A549 (cell line): ENCODE measurements around the gene ATG2A. TPM values are rescaled to one million over a fixed set of nuclear protein-coding genes. Genes with fewer than 3 reads are reported as not detected.

Experiments
- ATAC-seq, 2 experiments: fragments of 200-7000 bp in 1 of 2; fragments of >200 bp in 1 of 2; cut with Nextera tagmentation in 1 of 2; cut with Tn5 transposase in 1 of 2; 3 replicates each; pipeline versions ENCODE4 v1.8.0 to v1.9.1; 2018 to 2020; ENCODE audit warnings: mild to moderate bottlenecking in 1 of 2, moderate library complexity in 1 of 2
- CTCF ChIA-PET: fragments of 300-600 bp; sonication (Branson Sonifier 250); formaldehyde crosslinking; extraction: SDS; loops from one replicate; lab custom pipeline; 2021; ENCODE audit warnings: antibody characterized with exemption, inconsistent platforms; lab: Yijun Ruan, JAX
- POLR2A ChIA-PET: fragments of 350-600 bp; formaldehyde crosslinking; extraction: SDS; loops from one replicate; lab custom pipeline; 2021; ENCODE audit warnings: antibody characterized with exemption, inconsistent platforms; lab: Yijun Ruan, JAX
- DNase-seq, 2 experiments: peaks; one replicate each; pipeline versions ENCODE4 v3.0.0 to v3.0.0-alpha.2; 2011 to 2016; ENCODE audit warnings: low read depth in 1 of 2, low spot score in 1 of 2
- FAIRE-seq: peaks from 2 replicates; lab custom pipeline; 2011; peaks lifted over from hg19 to GRCh38; lab: Jason Lieb, UNC
- H3K27ac ChIP-seq, 2 experiments: fragments of >200 bp; sonication (Bioruptor Twin); formaldehyde crosslinking; 3 replicates each; pipeline ENCODE4 v1.5.1; 2016 to 2017
- H3K4me1 ChIP-seq: fragments of >200 bp; sonication (Bioruptor Twin); formaldehyde crosslinking; 3 replicates; pipeline ENCODE4 v1.6.1; 2016
- H3K4me2 ChIP-seq: fragments of >200 bp; sonication (Bioruptor Twin); formaldehyde crosslinking; 3 replicates; pipeline ENCODE4 v1.6.1; 2016
- H3K4me3 ChIP-seq: fragments of >200 bp; sonication (Bioruptor Twin); formaldehyde crosslinking; 3 replicates; pipeline ENCODE4 v1.5.1; 2016
- H3K9me3 ChIP-seq: fragments of >200 bp; sonication (Bioruptor Twin); formaldehyde crosslinking; 3 replicates; pipeline ENCODE4 v1.6.1; 2016
- BHLHE40 ChIP-seq: IDR thresholded peaks from 2 replicates; pipeline ENCODE4 v1.6.1; 2012; ENCODE audit warnings: low read depth, low read length, inconsistent platforms
- CHD2 ChIP-seq: fragments of 150-350 bp; IDR thresholded peaks from 2 replicates; pipeline ENCODE4 v1.6.1; 2014; ENCODE audit warnings: low read length; ENCODE audit not compliant: partially characterized antibody
- EHMT2 ChIP-seq: fragments of 200-600 bp; sonication (generic); IDR thresholded peaks from 2 replicates; pipeline ENCODE4 v1.6.1; 2016; ENCODE audit warnings: antibody characterized with exemption, low read depth, mild to moderate bottlenecking, moderate library complexity
- ESRRA ChIP-seq: fragments of 150-350 bp; IDR thresholded peaks from 2 replicates; pipeline ENCODE4 v1.6.1; 2014; ENCODE audit warnings: mild to moderate bottlenecking, low read length, borderline replicate concordance
- FOSB ChIP-seq: fragments of 250-450 bp; sonication (Bioruptor Pico); IDR thresholded peaks from 2 replicates; pipeline ENCODE4 v1.5.0; 2020; ENCODE audit warnings: mild to moderate bottlenecking, moderate library complexity
- FOSL2 ChIP-seq, 2 experiments: fragments of 450-650 bp in 1 of 2; fragments of >200 bp in 1 of 2; sonication (Bioruptor Twin) in 1 of 2; formaldehyde crosslinking; IDR thresholded peaks; 2 replicates each; pipeline versions ENCODE4 v1.5.0 to v1.6.1; 2016 to 2020; ENCODE audit warnings: mild to moderate bottlenecking in 1 of 2, moderate library complexity in 1 of 2
- GATA3 ChIP-seq: IDR thresholded peaks from 2 replicates; pipeline ENCODE4 v1.6.1; 2012; ENCODE audit warnings: borderline replicate concordance
- HES2 ChIP-seq: fragments of >200 bp; sonication (Bioruptor Twin); formaldehyde crosslinking; IDR thresholded peaks from 2 replicates; pipeline ENCODE4 v1.6.1; 2016
- HOXB5 ChIP-seq: fragments of 250-450 bp; sonication (Bioruptor Pico); IDR thresholded peaks from 2 replicates; pipeline ENCODE4 v1.5.0; 2020; ENCODE audit warnings: mild to moderate bottlenecking, moderate library complexity
- JUNB ChIP-seq: fragments of >200 bp; sonication (Bioruptor Twin); formaldehyde crosslinking; IDR thresholded peaks from 2 replicates; pipeline ENCODE4 v1.6.1; 2016
- MAX ChIP-seq: IDR thresholded peaks from 2 replicates; pipeline ENCODE4 v1.6.1; 2012
- MAZ ChIP-seq: fragments of 150-350 bp; IDR thresholded peaks from 2 replicates; pipeline ENCODE4 v1.6.1; 2014; ENCODE audit warnings: antibody characterized with exemption, low read depth, low read length, borderline replicate concordance
- NPAS2 ChIP-seq: fragments of 250-450 bp; sonication (Bioruptor Pico); IDR thresholded peaks from 2 replicates; pipeline ENCODE4 v1.8.0; 2022; ENCODE audit warnings: mild to moderate bottlenecking, moderate library complexity, borderline replicate concordance
- POLR2A ChIP-seq: IDR thresholded peaks from 2 replicates; pipeline ENCODE4 v1.6.1; 2012; ENCODE audit warnings: mild to moderate bottlenecking, low read length
- RARB ChIP-seq: fragments of 250-450 bp; sonication (Bioruptor Pico); IDR thresholded peaks from 2 replicates; pipeline ENCODE4 v1.8.0; 2021; ENCODE audit warnings: mild to moderate bottlenecking, moderate library complexity
- RFX5 ChIP-seq: fragments of 450-650 bp; IDR thresholded peaks from 2 replicates; pipeline ENCODE4 v1.7.1; 2014; ENCODE audit warnings: antibody characterized with exemption, mild to moderate bottlenecking, moderate library complexity
- TFCP2L1 ChIP-seq: fragments of 250-450 bp; sonication (Bioruptor Pico); IDR thresholded peaks from 2 replicates; pipeline ENCODE4 v1.5.0; 2021; ENCODE audit warnings: mild to moderate bottlenecking
- TP53 ChIP-seq: fragments of 250-450 bp; sonication (Bioruptor Pico); IDR thresholded peaks from 2 replicates; pipeline ENCODE4 v1.5.0; 2021; ENCODE audit warnings: mild to moderate bottlenecking, moderate library complexity
- WGBS: methylation state at CpG from one replicate; pipeline ENCODE4 v1.1.6; 2017; ENCODE audit errors: missing lambda C conversion rate; 5-methylcytosine and 5-hydroxymethylcytosine counted together
- polyA plus RNA-seq, 4 experiments: library from polyadenylated mRNA; depleted of rRNA in 3 of 4; stranded (reverse); fragments of >200 nt; fragmentation: RNase III in 1 of 4; extraction: RNeasy Plus Mini Kit Qiagen cat#74134 plus additional on column Dnase treatment in 1 of 4; gene quantifications; 2 replicates in 3 of 4; 3 replicates in 1 of 4; pipeline ENCODE4 v1.2.3, GENCODE V29; 2011 to 2017
- TF ChIP-seq, protein P1 (sequence below): fragments of >200 bp; sonication (Bioruptor Twin); formaldehyde crosslinking; IDR thresholded peaks from 3 replicates; pipeline ENCODE4 v1.6.1; 2016
- TF ChIP-seq, protein P2 (sequence below): fragments of 150-350 bp; IDR thresholded peaks from 2 replicates; pipeline ENCODE4 v1.6.1; 2014; ENCODE audit warnings: low read depth, mild to moderate bottlenecking, low read length
- TF ChIP-seq, protein P3 (sequence below): fragments of 250-450 bp; sonication (Bioruptor Pico); IDR thresholded peaks from 2 replicates; pipeline ENCODE4 v1.5.0; 2021; ENCODE audit warnings: mild to moderate bottlenecking, moderate library complexity, borderline replicate concordance
- TF ChIP-seq, protein P4 (sequence below): IDR thresholded peaks from 2 replicates; pipeline ENCODE4 v1.6.1; 2012; ENCODE audit warnings: low read depth, borderline replicate concordance

Gene ATG2A
- polyA plus RNA-seq, 2 of the 4 experiments (the other 2 are of a cell fraction) = 3.1 to 13.4 TPM

- POLR2A ChIA-PET = no interaction called here
- CTCF ChIA-PET = interaction anchor here (0.9 to 2.3 kb wide), 8 partner anchors 10 to 66 kb away, joined by 3 to 8 read pairs (median 4); partner anchors contain the start of genes ARL2 and BATF2
- H3K4me1 ChIP-seq = no peaks in the 10 kb centered on the region
- ATAC-seq = no peak
- H3K9me3 ChIP-seq = no peaks in the 10 kb centered on the region
- DNase-seq = no peak
- WGBS = 37% methylated on average over 5 of the region's 5 CpGs
- no peak overlapping the region for H3K4me3 ChIP-seq
- H3K4me2 ChIP-seq = no peak overlapping the region
- TF ChIP-seq NPAS2 (CRISPR knock-in tag) = no peak
- no peak for TF ChIP-seq HOXB5 (CRISPR knock-in tag)
- no peak for TF ChIP-seq MAX
- TF ChIP-seq CHD2 = no peak
- no peak for TF ChIP-seq GATA3
- no peak for TF ChIP-seq RARB
- TF ChIP-seq, protein P1, sequence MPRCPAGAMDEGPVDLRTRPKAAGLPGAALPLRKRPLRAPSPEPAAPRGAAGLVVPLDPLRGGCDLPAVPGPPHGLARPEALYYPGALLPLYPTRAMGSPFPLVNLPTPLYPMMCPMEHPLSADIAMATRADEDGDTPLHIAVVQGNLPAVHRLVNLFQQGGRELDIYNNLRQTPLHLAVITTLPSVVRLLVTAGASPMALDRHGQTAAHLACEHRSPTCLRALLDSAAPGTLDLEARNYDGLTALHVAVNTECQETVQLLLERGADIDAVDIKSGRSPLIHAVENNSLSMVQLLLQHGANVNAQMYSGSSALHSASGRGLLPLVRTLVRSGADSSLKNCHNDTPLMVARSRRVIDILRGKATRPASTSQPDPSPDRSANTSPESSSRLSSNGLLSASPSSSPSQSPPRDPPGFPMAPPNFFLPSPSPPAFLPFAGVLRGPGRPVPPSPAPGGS = no peak
- no peak for TF ChIP-seq EHMT2
- H3K27ac ChIP-seq = no peak overlapping the region
- FAIRE-seq = no peak
These were observed 37.2 kb upstream of the ATG2A start for GRCh38 chr11:64954201-64954600.

DNA sequence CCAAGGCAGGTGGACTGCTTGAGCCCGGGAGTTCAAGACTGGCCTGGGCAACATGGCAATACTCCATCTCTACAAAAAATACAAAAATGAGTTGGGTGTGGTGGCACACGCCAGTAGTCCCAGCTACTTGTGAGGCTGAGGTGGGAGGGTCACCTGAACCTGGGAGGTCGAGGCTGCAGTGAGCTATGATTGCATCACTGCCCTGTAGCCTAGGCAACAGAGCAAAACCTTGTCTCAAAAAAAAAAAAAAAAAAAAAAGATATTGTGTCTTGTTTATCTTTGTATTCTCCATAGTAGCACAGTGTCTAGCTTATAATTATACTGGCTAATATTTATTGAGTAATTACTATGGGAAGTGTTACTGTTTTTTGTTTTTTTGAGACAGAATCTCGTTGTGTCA is 34.5 kb upstream of the ATG2A start:
- ChIA-PET POLR2A (no interaction called here), CTCF (interaction anchor here (0.9 to 1.2 kb wide), 6 partner anchors 9 to 60 kb away, joined by 3 to 4 read pairs (median 3); partner anchors contain the start of gene BATF2)
- Histone ChIP-seq H3K4me2 (no peak overlapping the region), H3K9me3 (no peaks in the 10 kb centered on the region), H3K4me1 (no peaks in the 10 kb centered on the region), H3K27ac (no peak overlapping the region), H3K4me3 (no peak overlapping the region)
- no peak for FAIRE-seq
- 38% methylated on average over 4 of the region's 4 CpGs for WGBS
- no peak for ATAC-seq
- no peak for DNase-seq
- no peak for TF ChIP-seq BHLHE40
- TF ChIP-seq, protein P2, sequence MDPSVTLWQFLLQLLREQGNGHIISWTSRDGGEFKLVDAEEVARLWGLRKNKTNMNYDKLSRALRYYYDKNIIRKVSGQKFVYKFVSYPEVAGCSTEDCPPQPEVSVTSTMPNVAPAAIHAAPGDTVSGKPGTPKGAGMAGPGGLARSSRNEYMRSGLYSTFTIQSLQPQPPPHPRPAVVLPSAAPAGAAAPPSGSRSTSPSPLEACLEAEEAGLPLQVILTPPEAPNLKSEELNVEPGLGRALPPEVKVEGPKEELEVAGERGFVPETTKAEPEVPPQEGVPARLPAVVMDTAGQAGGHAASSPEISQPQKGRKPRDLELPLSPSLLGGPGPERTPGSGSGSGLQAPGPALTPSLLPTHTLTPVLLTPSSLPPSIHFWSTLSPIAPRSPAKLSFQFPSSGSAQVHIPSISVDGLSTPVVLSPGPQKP = no peak
- TF ChIP-seq, protein P3, sequence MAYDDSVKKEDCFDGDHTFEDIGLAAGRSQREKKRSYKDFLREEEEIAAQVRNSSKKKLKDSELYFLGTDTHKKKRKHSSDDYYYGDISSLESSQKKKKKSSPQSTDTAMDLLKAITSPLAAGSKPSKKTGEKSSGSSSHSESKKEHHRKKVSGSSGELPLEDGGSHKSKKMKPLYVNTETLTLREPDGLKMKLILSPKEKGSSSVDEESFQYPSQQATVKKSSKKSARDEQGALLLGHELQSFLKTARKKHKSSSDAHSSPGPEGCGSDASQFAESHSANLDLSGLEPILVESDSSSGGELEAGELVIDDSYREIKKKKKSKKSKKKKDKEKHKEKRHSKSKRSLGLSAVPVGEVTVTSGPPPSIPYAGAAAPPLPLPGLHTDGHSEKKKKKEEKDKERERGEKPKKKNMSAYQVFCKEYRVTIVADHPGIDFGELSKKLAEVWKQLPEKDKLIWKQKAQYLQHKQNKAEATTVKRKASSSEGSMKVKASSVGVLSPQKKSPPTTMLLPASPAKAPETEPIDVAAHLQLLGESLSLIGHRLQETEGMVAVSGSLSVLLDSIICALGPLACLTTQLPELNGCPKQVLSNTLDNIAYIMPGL (CRISPR knock-in tag) = no peak
- TF ChIP-seq, protein P1 = no peak
- TF ChIP-seq TP53 (CRISPR knock-in tag) = no peak
- TF ChIP-seq ESRRA = no peak
- no peak for TF ChIP-seq TFCP2L1 (CRISPR knock-in tag)
- TF ChIP-seq NPAS2 (CRISPR knock-in tag) = no peak

DNA sequence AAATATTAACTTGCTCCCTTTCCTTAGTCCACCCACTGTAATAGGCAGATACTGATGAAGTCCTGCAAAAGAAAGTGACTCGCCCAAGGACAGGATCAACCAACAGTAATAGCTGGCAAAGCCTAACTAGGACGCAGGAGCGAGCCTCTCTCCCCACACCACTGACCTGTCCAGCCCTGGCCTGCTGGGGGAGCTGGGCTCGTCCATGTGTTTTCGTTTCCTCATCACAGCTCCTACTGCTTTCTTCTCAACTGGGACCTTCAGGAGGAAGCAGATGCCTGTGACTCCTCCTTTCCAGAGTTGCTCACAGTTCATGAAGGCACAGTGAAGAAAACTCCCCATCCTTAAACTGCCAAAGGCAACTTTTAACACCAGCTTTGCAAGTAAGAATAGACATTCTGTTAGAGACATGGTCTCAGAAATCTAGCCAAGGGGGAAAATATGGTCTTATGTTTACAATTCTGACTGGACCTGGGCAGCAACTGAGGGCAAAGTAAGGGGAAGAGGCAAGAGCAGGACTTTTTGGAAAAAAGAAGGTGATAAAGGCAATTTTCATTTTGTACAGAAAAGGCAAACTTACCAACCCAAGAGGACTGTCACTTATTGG is 30.3 kb upstream of the ATG2A start:
- ATAC-seq (peak; percentile 56 to 78; a peak in 5 of 6 replicates), FAIRE-seq (no peak), DNase-seq (peak in 1 of 2 experiments; percentile 27)
- H3K4me1 ChIP-seq = no peaks in the 10 kb centered on the region
- no peak overlapping the region for H3K4me3 ChIP-seq
- H3K9me3 ChIP-seq = no peaks in the 10 kb centered on the region
- H3K27ac ChIP-seq = no peak overlapping the region
- 60% methylated on average over 5 of the region's 5 CpGs for WGBS
- POLR2A ChIA-PET = no interaction called here
- no peak overlapping the region for H3K4me2 ChIP-seq
- CTCF ChIA-PET = interaction anchor here (1.4 to 3.7 kb wide), 4 partner anchors 8 to 66 kb away, joined by 3 to 15 read pairs (median 6); partner anchors contain the start of gene ARL2
- TF ChIP-seq JUNB (no peak), FOSB (CRISPR knock-in tag) (no peak), RARB (no peak), HES2 (no peak), FOSL2 (IDR thresholded peaks at IDR 0.05) (no peak), FOSL2 (CRISPR knock-in tag; IDR thresholded peaks at IDR 0.05) (no peak), POLR2A (no peak), RFX5 (no peak), MAX (no peak), MAZ (no peak)
- TF ChIP-seq, protein P4, sequence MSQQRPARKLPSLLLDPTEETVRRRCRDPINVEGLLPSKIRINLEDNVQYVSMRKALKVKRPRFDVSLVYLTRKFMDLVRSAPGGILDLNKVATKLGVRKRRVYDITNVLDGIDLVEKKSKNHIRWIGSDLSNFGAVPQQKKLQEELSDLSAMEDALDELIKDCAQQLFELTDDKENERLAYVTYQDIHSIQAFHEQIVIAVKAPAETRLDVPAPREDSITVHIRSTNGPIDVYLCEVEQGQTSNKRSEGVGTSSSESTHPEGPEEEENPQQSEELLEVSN = no peak
- TF ChIP-seq, protein P3 (CRISPR knock-in tag) = no peak
